HL-60 (cell line): Measurements from ENCODE around the gene PIWIL4.

Experiments used
- DNase-seq, 2 experiments: peaks; one replicate each; pipeline ENCODE4 v3.0.0-alpha.2; 2010 to 2020; ENCODE audit warnings: low read depth in 1 of 2, low spot score in 1 of 2
- H3K27ac ChIP-seq: fragments of 250-450 bp; sonication (Bioruptor Pico); replicated peaks from 2 replicates; pipeline ENCODE4 v1.5.1; 2020; ENCODE audit warnings: mild to moderate bottlenecking, moderate library complexity
- H3K27me3 ChIP-seq: fragments of 250-450 bp; sonication (Bioruptor Pico); 2 replicates; pipeline ENCODE4 v1.5.1; 2021; ENCODE audit warnings: mild to moderate bottlenecking, moderate library complexity; ENCODE audit not compliant: insufficient read depth, poor library complexity, severe bottlenecking
- H3K4me3 ChIP-seq: replicated peaks from 2 replicates; pipeline ENCODE4 v1.5.1; 2011; ENCODE audit warnings: mild to moderate bottlenecking, control low read depth, low read length; ENCODE audit not compliant: insufficient read depth
- GABPA ChIP-seq: IDR thresholded peaks from 2 replicates; pipeline ENCODE4 v1.6.1; 2012; ENCODE audit warnings: low read depth
- POLR2AphosphoS5 ChIP-seq: IDR thresholded peaks from 2 replicates; pipeline ENCODE4 v1.6.1; 2012; ENCODE audit warnings: low read depth
- SPI1 ChIP-seq: IDR thresholded peaks from 2 replicates; pipeline ENCODE4 v1.6.1; 2012; ENCODE audit warnings: low read depth, mild to moderate bottlenecking, borderline replicate concordance
- TF ChIP-seq, protein P1 (sequence below): IDR thresholded peaks from 2 replicates; pipeline ENCODE4 v1.6.1; 2012; ENCODE audit warnings: low read depth; ENCODE audit not compliant: insufficient replicate concordance
- TF ChIP-seq, protein P2 (sequence below): IDR thresholded peaks from one replicate; pipeline ENCODE4 v1.5.1; 2011; ENCODE audit warnings: low read length, control low read depth, inconsistent platforms; ENCODE audit not compliant: insufficient read depth

PIWIL4 gene

DNA sequence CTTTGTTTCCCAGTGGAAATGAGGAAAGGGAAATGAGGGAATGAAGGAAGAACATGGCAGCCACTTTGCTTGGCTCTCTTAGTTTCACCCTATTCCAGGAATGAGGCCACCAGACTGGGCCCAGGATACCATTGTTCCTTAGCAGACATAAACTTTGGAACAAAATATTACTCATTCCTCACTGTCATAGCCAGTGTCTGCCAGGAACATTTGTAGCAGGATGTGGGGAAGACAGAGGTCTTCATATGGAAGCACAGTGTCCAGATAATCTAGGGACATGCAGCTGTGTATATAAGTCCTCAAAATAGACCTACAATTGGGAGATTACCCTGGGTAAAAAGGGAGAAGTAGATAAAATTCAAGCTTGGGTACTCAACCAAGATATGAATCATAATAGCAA, 38.6 kb upstream of the PIWIL4 start:
- DNase-seq, result no peak
- no peaks in the 10 kb centered on the region for H3K27me3 ChIP-seq
- TF ChIP-seq SPI1 (no peak), GABPA (no peak), POLR2AphosphoS5 (no peak)
- TF ChIP-seq, protein P1, sequence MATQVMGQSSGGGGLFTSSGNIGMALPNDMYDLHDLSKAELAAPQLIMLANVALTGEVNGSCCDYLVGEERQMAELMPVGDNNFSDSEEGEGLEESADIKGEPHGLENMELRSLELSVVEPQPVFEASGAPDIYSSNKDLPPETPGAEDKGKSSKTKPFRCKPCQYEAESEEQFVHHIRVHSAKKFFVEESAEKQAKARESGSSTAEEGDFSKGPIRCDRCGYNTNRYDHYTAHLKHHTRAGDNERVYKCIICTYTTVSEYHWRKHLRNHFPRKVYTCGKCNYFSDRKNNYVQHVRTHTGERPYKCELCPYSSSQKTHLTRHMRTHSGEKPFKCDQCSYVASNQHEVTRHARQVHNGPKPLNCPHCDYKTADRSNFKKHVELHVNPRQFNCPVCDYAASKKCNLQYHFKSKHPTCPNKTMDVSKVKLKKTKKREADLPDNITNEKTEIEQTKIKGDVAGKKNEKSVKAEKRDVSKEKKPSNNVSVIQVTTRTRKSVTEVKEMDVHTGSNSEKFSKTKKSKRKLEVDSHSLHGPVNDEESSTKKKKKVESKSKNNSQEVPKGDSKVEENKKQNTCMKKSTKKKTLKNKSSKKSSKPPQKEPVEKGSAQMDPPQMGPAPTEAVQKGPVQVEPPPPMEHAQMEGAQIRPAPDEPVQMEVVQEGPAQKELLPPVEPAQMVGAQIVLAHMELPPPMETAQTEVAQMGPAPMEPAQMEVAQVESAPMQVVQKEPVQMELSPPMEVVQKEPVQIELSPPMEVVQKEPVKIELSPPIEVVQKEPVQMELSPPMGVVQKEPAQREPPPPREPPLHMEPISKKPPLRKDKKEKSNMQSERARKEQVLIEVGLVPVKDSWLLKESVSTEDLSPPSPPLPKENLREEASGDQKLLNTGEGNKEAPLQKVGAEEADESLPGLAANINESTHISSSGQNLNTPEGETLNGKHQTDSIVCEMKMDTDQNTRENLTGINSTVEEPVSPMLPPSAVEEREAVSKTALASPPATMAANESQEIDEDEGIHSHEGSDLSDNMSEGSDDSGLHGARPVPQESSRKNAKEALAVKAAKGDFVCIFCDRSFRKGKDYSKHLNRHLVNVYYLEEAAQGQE, result no peak
- TF ChIP-seq, protein P2, sequence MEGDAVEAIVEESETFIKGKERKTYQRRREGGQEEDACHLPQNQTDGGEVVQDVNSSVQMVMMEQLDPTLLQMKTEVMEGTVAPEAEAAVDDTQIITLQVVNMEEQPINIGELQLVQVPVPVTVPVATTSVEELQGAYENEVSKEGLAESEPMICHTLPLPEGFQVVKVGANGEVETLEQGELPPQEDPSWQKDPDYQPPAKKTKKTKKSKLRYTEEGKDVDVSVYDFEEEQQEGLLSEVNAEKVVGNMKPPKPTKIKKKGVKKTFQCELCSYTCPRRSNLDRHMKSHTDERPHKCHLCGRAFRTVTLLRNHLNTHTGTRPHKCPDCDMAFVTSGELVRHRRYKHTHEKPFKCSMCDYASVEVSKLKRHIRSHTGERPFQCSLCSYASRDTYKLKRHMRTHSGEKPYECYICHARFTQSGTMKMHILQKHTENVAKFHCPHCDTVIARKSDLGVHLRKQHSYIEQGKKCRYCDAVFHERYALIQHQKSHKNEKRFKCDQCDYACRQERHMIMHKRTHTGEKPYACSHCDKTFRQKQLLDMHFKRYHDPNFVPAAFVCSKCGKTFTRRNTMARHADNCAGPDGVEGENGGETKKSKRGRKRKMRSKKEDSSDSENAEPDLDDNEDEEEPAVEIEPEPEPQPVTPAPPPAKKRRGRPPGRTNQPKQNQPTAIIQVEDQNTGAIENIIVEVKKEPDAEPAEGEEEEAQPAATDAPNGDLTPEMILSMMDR, result no peak
- H3K4me3 ChIP-seq, result no peak overlapping the region
- H3K27ac ChIP-seq, result no peak overlapping the region

DNA sequence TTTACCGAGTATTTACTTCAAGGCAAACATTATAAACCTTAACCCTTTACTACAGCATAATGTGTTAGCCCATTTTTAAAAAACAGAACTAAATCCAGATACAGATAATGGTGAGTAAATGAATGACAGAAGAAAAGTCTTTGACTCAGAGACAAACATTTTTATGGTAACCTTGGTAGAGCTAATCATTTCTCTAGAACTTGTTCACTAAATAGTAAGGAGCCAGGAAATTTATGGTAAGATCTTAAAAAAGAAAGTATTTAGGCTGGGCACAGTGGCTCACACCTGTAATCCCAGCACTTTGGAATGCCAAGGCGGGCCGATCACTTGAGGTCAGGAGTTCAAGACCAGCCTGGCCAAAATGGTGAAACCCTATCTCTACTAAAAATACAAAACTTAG, 35.0 kb upstream of the PIWIL4 start:
- DNase-seq, result no peak
- no peaks in the 10 kb centered on the region for H3K27me3 ChIP-seq
- H3K27ac ChIP-seq, result no peak overlapping the region
- TF ChIP-seq POLR2AphosphoS5 (no peak), SPI1 (no peak), GABPA (no peak)
- TF ChIP-seq, protein P2, result no peak
- TF ChIP-seq, protein P1, result no peak
- no peak overlapping the region for H3K4me3 ChIP-seq

DNA sequence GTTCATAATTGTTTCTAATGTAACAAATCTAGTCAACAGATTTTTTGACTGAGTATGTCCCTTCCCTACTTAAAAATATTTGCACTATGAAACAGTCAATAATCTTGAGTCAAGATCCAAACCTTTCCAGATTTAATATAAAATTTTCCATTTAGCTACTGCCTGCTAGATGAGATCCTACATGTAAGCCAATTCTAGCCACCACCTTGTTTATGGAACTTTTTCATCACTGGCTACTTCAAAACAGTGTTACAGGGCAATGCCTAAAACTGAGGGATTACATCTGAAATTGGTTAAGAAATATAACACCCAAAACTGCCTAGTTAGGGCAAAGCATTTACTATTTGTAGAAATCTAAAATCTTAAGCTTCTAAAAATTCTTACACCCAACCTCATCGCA, 34.0 kb upstream of the PIWIL4 start:
- no peak overlapping the region for H3K4me3 ChIP-seq

More for the DNA sequence above, 34.0 kb upstream of the PIWIL4 start:
- Histone ChIP-seq H3K27ac (no peak overlapping the region), H3K27me3 (no peaks in the 10 kb centered on the region)
- TF ChIP-seq SPI1 (no peak), GABPA (no peak), POLR2AphosphoS5 (no peak)
- TF ChIP-seq, protein P1, result no peak
- TF ChIP-seq, protein P2, result no peak
- no peak for DNase-seq
